ENCODE data around the gene DBP. TPM values are rescaled to one million over a fixed set of nuclear protein-coding genes. Genes with fewer than 3 reads are reported as not detected.

The DBP gene
- total RNA-seq, 4 donors from 2014 or later, result 2.4 to 20.1 (median 10.1) TPM

DNA sequence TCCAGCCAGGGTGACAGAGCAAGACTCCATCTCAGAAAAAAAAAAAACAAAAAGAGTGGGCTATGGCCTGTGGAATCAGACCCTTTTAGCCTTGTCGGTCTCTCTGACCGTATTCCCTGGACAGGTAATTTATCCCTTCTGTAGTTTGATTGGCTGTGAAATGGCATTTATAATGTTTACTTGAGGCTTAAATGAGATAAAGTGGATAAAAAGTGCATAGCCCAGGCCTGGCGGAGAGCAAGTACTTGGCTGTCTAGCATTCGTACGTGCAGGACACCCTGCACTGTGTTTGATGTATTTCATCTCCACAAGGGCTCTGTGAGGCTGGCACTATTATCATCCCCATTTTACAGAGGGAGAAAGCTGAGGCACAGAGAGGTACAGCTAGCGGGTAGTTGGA is 28.6 kb upstream of the DBP start:
- Histone ChIP-seq H3K4me1 (peaks cover 0 to 8% (median 2%) of the 10 kb centered on the region in 4 donors), H3K27ac (no peak overlapping the region), H3K27me3 (no peaks in the 10 kb centered on the region), H3K4me3 (no peak overlapping the region), H3K36me3 (no peaks in the 10 kb centered on the region), H3K9me3 (no peaks in the 10 kb centered on the region)
- 82 to 88% methylated on average over 6 of the region's 6 CpGs for WGBS, 2 donors
- TF ChIP-seq, protein P1, sequence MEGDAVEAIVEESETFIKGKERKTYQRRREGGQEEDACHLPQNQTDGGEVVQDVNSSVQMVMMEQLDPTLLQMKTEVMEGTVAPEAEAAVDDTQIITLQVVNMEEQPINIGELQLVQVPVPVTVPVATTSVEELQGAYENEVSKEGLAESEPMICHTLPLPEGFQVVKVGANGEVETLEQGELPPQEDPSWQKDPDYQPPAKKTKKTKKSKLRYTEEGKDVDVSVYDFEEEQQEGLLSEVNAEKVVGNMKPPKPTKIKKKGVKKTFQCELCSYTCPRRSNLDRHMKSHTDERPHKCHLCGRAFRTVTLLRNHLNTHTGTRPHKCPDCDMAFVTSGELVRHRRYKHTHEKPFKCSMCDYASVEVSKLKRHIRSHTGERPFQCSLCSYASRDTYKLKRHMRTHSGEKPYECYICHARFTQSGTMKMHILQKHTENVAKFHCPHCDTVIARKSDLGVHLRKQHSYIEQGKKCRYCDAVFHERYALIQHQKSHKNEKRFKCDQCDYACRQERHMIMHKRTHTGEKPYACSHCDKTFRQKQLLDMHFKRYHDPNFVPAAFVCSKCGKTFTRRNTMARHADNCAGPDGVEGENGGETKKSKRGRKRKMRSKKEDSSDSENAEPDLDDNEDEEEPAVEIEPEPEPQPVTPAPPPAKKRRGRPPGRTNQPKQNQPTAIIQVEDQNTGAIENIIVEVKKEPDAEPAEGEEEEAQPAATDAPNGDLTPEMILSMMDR (IDR thresholded peaks at IDR 0.05), result no peak
- TF ChIP-seq POLR2A (IDR thresholded peaks at IDR 0.05), result no peak
- TF ChIP-seq EP300 (IDR thresholded peaks at IDR 0.05), result no peak
- no peak for DNase-seq (ENCODE audit: low spot score in 2 of 2)

DNA sequence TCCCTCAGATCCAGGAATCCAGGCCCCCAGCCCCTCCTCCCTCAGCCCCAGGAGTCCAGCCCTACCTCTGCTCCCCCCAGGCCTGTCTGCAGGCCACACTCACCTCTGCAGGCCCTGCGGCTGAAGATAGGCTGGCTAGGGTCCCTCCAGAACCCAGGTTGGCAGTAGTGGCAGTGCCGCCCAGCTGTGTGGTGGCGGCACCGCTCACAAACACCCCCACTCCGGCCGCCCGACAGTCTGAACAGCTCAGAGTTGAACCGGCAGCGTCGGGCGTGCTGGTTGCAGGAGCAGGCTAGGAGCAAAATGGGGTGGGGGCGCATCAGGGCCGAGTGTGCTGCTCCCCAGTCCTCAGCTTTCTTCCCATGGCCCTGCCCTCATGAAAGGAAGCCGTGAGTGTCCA is 27.3 kb upstream of the DBP start:
- H3K27me3 ChIP-seq, result no peaks in the 10 kb centered on the region
- no peak for DNase-seq (ENCODE audit: low spot score in 2 of 2)
- no peaks in the 10 kb centered on the region for H3K36me3 ChIP-seq
- H3K27ac ChIP-seq, result no peak overlapping the region
- H3K9me3 ChIP-seq, result no peaks in the 10 kb centered on the region
- no peak overlapping the region for H3K4me3 ChIP-seq
- TF ChIP-seq POLR2A (IDR thresholded peaks at IDR 0.05) (no peak), EP300 (IDR thresholded peaks at IDR 0.05) (no peak)
- TF ChIP-seq, protein P1 (IDR thresholded peaks at IDR 0.05), result no peak
- H3K4me1 ChIP-seq, result peaks cover 0 to 16% (median 2%) of the 10 kb centered on the region in 4 donors
- WGBS, 2 donors, result 79 to 87% methylated on average over 14 of the region's 14 CpGs

- TF ChIP-seq, protein P1 (IDR thresholded peaks at IDR 0.05), result no peak
- TF ChIP-seq POLR2A (IDR thresholded peaks at IDR 0.05) (no peak), EP300 (IDR thresholded peaks at IDR 0.05) (no peak)
Measured at GRCh38 chr19:48663667-48664066, 26.5 kb upstream of the DBP start.

DNA sequence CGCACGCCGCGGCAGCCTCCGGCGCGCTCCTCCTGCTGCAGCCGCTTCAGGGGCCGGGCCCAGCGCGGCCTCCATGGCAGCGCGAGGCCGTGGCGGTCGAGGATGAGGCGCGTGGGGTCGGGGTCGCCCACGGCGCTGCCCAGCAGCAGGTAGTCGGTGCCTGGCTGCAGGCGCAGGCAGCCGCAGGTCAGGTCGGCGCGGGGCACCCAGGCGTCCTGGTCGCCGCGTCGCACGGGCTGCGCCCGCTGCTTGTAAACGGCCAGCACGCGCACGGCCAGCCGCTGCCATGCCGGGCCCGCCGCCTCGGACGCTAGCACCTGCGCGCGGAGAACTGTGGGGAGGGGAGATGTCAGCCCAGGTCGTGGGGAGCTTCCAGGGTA is 24.5 kb upstream of the DBP start:
- Histone ChIP-seq H3K27ac (no peak overlapping the region), H3K4me3 (no peak overlapping the region), H3K9me3 (no peaks in the 10 kb centered on the region), H3K36me3 (no peaks in the 10 kb centered on the region), H3K4me1 (peaks cover 0 to 16% (median 2%) of the 10 kb centered on the region in 4 donors), H3K27me3 (no peaks in the 10 kb centered on the region)
- 87 to 93% methylated on average over 11 to 40 of the region's 50 CpGs for WGBS, 2 donors
- DNase-seq (ENCODE audit: low spot score in 2 of 2), result no peak
- no peak for TF ChIP-seq EP300 (IDR thresholded peaks at IDR 0.05)
- TF ChIP-seq, protein P1 (IDR thresholded peaks at IDR 0.05), result no peak
- TF ChIP-seq POLR2A (IDR thresholded peaks at IDR 0.05), result no peak

More at GRCh38 chr19:48663667-48664066, 26.5 kb upstream of the DBP start:
- H3K27ac ChIP-seq, result no peak overlapping the region
- no peaks in the 10 kb centered on the region for H3K36me3 ChIP-seq
- no peak for DNase-seq (ENCODE audit: low spot score in 2 of 2)
- H3K27me3 ChIP-seq, result no peaks in the 10 kb centered on the region
- peaks cover 0 to 16% (median 2%) of the 10 kb centered on the region in 4 donors for H3K4me1 ChIP-seq
- WGBS, 2 donors, result 93 to 97% methylated on average over 3 to 4 of the region's 4 CpGs
- no peaks in the 10 kb centered on the region for H3K9me3 ChIP-seq
- H3K4me3 ChIP-seq, result no peak overlapping the region

DNA sequence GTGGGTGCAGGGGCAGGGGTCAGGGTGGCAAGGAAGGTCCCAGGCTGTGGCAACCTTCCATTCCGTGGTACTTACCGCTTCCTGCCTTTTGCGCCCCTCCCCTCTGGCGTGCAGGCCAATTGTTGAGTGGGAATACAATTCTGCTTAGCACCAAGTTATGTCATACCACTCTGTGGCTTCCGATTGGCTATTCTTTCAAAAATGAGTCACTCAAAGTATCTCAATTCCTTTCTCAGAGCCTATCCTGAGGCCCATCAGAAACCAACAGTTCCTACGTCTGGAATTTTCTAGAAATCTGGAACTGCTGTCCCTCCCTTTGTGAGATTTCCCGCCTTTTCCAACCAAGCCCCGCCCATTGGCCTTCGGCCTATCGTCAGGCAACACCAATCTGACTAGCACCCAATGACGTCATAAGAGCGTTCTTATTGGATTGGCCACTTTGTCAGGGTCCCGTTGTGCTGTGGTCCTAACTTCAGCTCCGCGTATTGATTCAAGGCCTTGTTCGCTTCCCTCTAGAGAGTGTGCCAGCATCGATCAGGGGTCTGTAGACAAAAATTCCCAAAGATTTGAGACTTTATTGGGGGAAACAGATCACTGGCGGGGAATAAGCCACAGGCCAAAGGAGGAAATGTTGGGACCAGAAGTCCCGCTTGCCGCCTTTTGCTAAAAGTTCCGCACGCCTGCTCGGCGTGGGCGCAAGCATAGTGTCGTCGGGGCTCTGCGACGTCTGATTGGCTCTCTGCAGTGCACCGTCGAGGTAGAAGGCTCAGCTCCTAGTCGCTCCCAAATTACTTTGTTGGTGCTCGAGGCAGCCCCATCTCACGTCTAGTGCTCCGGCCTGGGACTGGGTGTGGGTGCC is 23.9 kb upstream of the DBP start:
- H3K27me3 ChIP-seq, result no peaks in the 10 kb centered on the region
- DNase-seq (ENCODE audit: low spot score in 2 of 2), result peak; percentile 79 to 90
- WGBS, 2 donors, result 56 to 62% methylated on average over 33 to 35 of the region's 35 CpGs
- H3K36me3 ChIP-seq, result no peaks in the 10 kb centered on the region
- TF ChIP-seq EP300 (IDR thresholded peaks at IDR 0.05), result peak in 1 of 2 donors; percentile 34
- TF ChIP-seq, protein P1 (IDR thresholded peaks at IDR 0.05), result no peak
- H3K9me3 ChIP-seq, result no peaks in the 10 kb centered on the region
- H3K4me1 ChIP-seq, result peaks cover 0 to 16% (median 2%) of the 10 kb centered on the region in 4 donors
- H3K27ac ChIP-seq, result peak overlapping the region; percentile 34 to 82 (median 69)
- H3K4me3 ChIP-seq, result peak overlapping the region in 2 of 4 donors; percentile 1 to 5
